ENCODE results near the gene CSPG4. TPM values are rescaled to one million over a fixed set of nuclear protein-coding genes. Genes with fewer than 3 reads are reported as not detected.
"Not testable (repeated sequence)": the region's sequence is repeated elsewhere in the genome, so short reads cannot be mapped to it uniquely, and the experiment has no call there.

Gene CSPG4
- total and polyA plus RNA-seq, 2 of the 4 experiments (the other 2 are of a cell fraction) = 12.4 to 28.4 TPM

DNA sequence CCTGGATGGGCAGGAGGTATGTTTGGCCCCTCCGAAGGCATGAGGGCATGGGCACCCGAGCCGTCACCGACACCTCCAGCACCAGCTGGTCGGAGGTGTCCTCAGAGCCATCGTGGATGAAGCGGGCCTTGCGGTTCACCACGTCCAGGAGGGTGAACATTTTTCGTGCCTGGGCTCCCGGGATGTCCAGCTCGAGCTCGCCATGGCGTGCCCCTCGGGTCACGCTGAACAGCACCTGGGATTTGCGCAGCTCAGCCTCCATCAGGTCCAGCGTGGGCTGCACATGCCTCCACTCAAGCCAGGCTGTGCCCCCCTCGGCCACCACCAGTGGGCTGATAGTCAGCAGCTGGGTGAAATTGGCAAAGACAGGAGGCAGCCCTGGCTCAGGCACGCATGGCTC is 23.2 kb downstream of the CSPG4 start:
- H2BK5ac ChIP-seq (ENCODE audit: low read depth, low read length, poor library complexity, severe bottlenecking); H2BK20ac ChIP-seq (ENCODE audit: low read depth, low read length); H4K91ac ChIP-seq (ENCODE audit: insufficient read depth, low read depth, low read length); H2BK15ac ChIP-seq (ENCODE audit: low read depth, low read length); H3K4me3 ChIP-seq (ENCODE audit: insufficient read depth, low read depth, low read length); H3K23ac ChIP-seq (ENCODE audit: low read depth, low read length); H3K56ac ChIP-seq (ENCODE audit: extremely low read depth, insufficient read depth, low read length); H4K8ac ChIP-seq (ENCODE audit: low read depth in 2 of 2, low read length in 2 of 2); H3K9ac ChIP-seq (ENCODE audit: low read depth, low read length); H2AK9ac ChIP-seq (replicated peaks; ENCODE audit: low read depth, low read length, poor library complexity); POLR2A ChIA-PET (ENCODE audit: unreplicated experiment); H3K14ac ChIP-seq (replicated peaks; ENCODE audit: low read depth, low read length); intact Hi-C loops (cut with micrococcal nuclease); H3K4ac ChIP-seq (ENCODE audit: low read depth, low read length); ATAC-seq (ENCODE audit: low read depth); H3K27me3 ChIP-seq (ENCODE audit: control insufficient read depth, insufficient read depth, low read length); H4K5ac ChIP-seq (ENCODE audit: low read depth, low read length); H3K27ac ChIP-seq (ENCODE audit: insufficient read depth, low read length); CTCF ChIA-PET; H3K9me3 ChIP-seq (ENCODE audit: control insufficient read depth, insufficient read depth, low read length); H2BK120ac ChIP-seq (ENCODE audit: low read depth, low read length); H2AFZ ChIP-seq (replicated peaks; ENCODE audit: low read length, poor library complexity); dilution Hi-C loops (cut with HindIII; ENCODE audit: low sequenced_read_pairs, unreplicated experiment); H2AK5ac ChIP-seq (ENCODE audit: low read depth, low read length); H3K4me2 ChIP-seq (ENCODE audit: low read depth, low read length); H3K18ac ChIP-seq (ENCODE audit: low read depth, low read length); DNase-seq: not testable (repeated sequence)
- peaks cover 10% of the 10 kb centered on the region for H4K20me1 ChIP-seq (ENCODE audit: insufficient read depth, low read length)
- in situ Hi-C loops (cut with MboI; ENCODE audit: low sequenced_read_pairs) = loop anchor here (5.0 kb wide), 2 partner anchors 43 to 118 kb away; no protein-coding TSS in a partner anchor
- peaks cover 7 to 48% of the 10 kb centered on the region in 2 experiments for H3K79me1 ChIP-seq (ENCODE audit: low read depth in 1 of 2, low read length in 2 of 2)
- TSS peak; percentile 40 for BruUV-seq (replicated peaks)
- H3K36me3 ChIP-seq (ENCODE audit: control insufficient read depth, insufficient read depth, low read length) = peaks cover 21% of the 10 kb centered on the region
- peaks cover 11% of the 10 kb centered on the region for H3K4me1 ChIP-seq (ENCODE audit: control insufficient read depth, insufficient read depth, low read length)
- H3K9me1 ChIP-seq (ENCODE audit: insufficient read depth, low read length) = peaks cover 10% of the 10 kb centered on the region
- 95% methylated on average over 17 of the region's 20 CpGs; no CpG with 5 or more reads in 1 of the 2 experiments for WGBS, 2 experiments (ENCODE audit: extremely low coverage in 2 of 2, insufficient read length in 1 of 2)

All from IMR-90 (cell line).